T-helper 1 cell (primary cell): ENCODE data around the gene TLL1.

ENCODE experiments used
- DNase-seq, 5 donors: peaks; one replicate each; pipeline ENCODE4 v3.0.0-alpha.2; 2012 to 2020

The TLL1 gene

DNA sequence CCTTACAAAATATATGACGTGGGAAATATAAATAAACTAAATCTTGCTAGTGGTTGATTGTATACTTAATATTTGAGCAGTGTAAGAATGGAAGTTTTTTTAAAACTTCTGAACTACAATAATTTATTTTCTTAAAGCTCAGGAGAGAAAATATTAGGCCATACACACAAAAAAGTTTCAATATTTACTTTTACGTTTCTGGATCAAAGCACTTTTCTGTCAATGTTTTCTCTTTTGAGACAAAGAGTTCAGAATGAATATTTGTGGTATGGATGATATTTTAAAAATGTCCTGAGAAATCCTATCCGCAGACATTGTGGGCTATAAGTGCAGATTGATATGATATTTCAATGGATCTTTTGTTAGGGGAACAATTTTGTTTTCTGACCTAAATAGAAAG is 109.9 kb downstream of the TLL1 start:
- DNase-seq = no peak

- no peak for DNase-seq
These were observed 114.1 kb downstream of the TLL1 start for GRCh38 chr4:165986956-165987698.

GRCh38 chr4:165991325-165992180 is 118.5 kb downstream of the TLL1 start:
- DNase-seq = no peak

- no peak for DNase-seq
These were observed 119.2 kb downstream of the TLL1 start for GRCh38 chr4:165992283-165992682.

DNA sequence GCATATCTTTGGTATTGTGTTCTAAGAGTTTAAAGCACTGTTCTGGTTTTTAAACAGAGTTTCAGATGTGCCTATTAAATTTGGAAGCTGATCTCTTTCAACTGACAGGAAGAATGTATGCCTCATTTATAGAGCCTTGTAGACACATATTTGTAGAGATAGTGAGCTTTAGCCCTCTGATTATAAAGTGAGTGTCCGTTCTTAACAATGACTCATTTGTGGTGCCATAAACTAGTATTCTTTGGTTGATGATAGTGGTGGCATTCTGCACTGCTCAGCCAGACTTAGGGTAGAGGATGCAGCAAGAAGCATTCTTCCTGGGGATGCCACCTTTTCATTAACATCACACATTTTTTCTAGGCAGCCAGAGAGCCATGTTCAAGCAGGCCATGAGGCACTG is 121.7 kb downstream of the TLL1 start:
- no peak for DNase-seq

DNA sequence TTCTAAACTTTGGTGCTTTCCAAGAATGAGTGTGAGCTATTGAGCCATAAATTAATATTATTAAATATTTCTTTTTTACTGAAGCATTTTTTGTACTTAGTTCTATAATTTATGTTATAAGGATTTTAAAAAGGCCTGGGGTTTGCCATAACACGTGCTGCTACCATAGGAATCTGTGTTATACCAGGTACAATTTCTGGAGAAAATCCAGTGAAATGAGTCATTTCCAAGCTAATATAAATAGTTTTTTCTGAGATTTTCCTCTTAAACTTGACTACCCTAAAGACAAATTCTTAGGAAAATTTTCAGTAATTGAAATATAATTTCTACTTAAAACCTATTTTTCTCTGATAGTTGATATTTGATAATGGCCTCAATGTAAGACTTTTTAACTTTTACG is 130.8 kb downstream of the TLL1 start:
- no peak for DNase-seq

DNA sequence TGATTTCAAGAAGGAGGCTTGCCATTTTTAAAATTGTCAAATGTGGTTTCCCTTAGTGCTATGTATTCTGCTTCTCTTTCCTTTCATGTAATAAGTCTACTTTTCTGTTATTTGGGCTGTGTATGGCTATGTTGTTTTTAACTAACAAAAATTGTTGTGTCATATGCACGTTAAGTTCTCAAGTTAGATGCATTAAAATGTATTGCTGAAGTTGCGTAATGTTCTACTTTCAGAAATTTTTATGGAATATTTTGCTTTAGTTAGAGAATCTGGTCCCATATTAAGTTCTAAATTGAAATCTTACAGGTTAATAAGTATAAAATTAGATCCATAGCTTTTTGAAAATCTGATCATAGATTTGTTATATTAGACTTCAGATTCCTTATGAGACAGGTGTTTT is 133.2 kb downstream of the TLL1 start:
- no peak for DNase-seq

DNA sequence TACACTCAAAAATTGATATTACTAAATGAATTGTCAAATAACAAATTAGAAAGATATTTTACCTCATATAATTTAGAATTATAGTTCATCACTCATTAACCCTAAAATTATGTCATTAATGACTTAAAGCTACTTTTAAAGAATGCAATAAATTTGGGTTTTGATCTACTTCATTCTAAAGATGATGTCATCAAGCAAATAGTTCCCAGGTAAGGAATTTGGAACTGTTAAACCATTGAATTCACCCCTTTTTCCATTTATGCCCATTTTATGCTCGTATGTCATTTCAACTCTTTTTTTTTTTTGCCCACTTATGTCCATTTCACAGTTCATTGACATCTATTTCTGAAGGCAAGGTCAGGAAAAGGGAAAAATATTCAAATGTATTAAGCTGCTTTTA is 135.5 kb downstream of the TLL1 start:
- no peak for DNase-seq

DNA sequence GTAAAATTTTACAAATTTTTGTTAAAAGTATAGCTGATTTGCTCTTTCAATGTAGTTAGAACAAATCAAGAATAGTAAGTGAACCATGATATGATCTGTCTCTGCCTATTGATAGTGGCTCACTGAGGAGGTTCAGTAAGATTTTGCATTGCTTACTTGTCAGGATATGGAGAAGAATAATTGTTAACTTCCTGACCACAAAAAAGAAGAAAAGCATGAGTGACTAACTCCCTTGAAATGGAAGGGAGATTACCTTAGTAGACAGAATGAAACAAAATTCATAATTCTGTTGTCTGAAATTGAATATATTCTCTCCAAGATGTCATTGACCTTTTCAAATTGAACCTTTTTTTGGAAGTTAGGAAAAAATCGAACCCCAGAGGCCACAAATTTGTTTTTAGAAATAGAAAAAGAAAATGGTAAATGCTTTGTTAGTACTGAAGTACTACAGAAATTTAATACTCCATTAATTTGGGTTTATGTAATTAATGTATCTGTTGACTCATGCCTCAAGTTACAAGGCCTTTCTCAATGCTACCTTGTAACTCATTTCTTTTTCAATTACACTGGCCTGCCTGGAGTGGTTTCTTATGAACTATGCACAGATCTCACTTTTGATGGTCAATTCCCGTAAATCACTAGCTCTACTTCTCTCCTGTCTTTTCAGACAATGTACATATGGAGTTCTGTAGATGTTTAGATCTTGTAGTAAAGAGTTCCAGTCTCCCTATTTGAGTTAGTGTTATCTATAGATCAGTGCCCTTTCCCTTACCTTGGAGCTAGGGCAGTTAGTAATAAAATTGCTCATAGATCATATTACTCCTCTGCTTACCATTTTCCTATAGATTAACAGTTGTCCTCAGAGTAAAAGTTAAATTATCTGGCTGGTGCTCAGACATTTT is 139.3 kb downstream of the TLL1 start:
- DNase-seq = no peak

GRCh38 chr4:166014411-166014810 is 141.4 kb downstream of the TLL1 start:
- DNase-seq = no peak

GRCh38 chr4:166017804-166018203 is 144.8 kb downstream of the TLL1 start:
- no peak for DNase-seq

- DNase-seq = no peak
These were observed 146.6 kb downstream of the TLL1 start for GRCh38 chr4:166019441-166020220.

GRCh38 chr4:166021617-166022016 is 148.6 kb downstream of the TLL1 start:
- no peak for DNase-seq

DNA sequence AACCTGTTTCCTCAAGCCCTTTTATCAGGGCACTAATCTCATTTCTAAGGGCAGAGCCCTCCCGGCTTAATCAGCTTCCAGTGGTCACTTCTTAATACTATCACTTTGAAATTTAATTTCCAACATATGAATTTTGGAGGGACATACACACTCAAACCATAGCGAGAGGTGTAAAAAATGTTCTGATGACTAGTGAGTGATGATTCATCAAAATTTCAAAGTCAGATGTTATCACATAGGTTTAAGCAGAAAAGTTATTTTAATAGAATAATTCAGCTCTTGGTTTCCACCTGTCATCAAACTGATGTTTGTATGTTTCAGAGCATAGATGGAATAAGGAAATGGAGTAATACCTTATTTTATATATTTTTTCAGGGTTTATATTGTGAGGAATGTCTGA is 161.9 kb downstream of the TLL1 start:
- no peak for DNase-seq

- DNase-seq = no peak
These were observed 166.8 kb downstream of the TLL1 start for GRCh38 chr4:166039822-166040221.

DNA sequence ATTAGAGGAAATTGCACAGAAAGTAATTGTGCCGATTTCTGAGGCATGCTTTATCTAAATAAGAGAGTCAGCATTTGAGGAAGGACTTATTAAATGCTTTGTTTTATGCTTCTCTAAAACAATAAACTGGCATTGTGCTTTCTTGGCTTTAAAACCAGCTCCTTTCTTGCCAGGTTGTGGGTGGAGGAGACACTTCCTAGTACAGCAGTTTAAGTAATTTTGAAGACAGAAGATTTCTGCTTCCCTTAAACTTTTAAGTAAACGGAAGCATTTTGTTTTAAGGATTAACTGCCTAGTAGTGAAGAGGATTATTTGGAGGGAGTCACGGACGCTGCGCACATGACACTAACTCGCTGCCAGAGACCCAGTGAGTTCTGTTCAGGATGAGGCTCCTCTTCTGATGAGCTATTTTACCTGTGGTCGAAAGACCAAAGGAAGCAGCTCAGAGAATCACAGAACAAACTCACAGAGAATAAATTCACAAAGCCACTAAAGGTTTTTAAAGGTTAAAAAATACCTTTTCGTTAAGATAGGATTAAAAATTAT is 169.5 kb downstream of the TLL1 start:
- no peak for DNase-seq

DNA sequence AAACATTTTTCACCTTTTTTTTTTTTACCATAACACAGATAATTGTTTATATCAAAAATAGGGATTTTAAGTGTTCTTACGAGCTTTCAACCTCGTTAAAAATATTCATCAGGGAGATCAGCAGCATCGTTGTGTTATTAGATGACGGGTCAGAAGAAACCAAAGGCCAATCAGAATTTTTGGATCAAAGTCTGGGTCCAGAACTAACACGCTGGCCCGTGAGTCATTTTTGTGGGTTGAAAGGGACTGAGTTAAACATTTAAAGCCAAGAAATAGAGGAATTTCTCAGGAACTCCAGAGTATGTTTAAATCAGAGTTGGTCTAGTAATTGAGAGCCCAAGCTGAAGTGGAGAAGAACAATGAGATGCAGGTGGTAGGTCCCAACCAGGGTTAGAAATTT is 170.8 kb downstream of the TLL1 start:
- no peak for DNase-seq

DNA sequence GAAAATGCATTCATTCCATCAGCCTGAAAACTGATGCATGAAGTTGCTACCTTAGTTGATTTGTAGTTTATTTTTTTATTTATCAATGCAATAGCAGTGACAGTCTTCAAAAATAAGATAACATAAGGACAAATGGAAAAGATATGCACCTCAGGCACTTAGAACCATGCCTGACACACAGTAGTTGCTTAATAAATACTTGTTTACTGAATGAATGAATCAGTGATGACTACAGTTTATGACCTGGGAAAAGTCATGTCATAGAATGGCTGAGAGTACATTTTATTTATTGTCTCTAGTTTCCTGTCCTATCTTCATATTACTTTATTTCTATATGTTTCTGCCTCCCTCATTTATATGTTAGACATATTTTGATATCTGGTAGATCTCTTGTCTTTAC is 171.8 kb downstream of the TLL1 start:
- DNase-seq = no peak

GRCh38 chr4:166045457-166045856 is 172.4 kb downstream of the TLL1 start:
- DNase-seq = peak in 1 of 5 donors; percentile 60

GRCh38 chr4:166049036-166049435 is 176.0 kb downstream of the TLL1 start:
- DNase-seq = no peak

DNA sequence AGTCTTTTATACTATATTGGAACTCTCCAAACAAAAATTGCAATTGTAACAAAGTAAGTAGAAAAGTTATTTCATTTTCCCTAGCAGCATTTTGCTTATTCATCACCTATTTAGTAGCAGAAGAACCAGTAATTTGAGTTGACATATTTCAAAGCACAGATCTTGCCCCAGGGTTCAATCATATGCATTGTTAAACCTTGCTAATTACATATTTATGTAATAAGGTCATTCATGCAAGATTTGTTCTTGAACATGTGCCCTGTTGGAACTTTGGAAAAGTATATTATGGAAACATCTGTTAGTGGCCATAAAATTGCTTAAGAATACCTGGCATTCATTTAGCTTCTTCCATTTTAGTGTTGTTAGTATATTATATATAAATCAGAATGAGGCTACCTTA is 191.7 kb downstream of the TLL1 start:
- no peak for DNase-seq

DNA sequence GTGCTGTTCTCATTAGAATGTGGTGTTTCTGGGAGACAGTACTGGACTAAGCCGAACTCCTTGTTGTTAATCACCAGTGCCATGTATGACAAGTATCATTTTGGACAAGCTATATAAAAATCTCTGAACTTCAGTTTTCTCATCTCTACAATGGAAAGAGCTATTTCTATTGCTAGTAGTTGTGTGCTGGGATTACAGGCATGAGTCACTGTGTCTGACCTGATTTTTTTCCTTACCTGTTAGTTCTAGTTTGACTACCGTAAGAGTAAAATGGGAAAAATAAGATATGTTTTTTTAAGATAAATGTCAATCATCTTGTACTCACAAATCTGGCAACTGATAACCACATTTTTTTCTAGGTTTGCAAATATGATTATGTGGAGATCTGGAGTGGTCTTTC is 192.3 kb downstream of the TLL1 start:
- no peak for DNase-seq
